GM19238 (cell line): ENCODE measurements around the gene SOCS1.
A peak's percentile ranks its signal among the peaks of the same experiment; 100 is the strongest.

Experiments
- DNase-seq: peaks from one replicate; pipeline ENCODE4 v3.0.0; 2011; ENCODE audit warnings: low spot score; ENCODE audit not compliant: insufficient read length

SOCS1 gene

DNA sequence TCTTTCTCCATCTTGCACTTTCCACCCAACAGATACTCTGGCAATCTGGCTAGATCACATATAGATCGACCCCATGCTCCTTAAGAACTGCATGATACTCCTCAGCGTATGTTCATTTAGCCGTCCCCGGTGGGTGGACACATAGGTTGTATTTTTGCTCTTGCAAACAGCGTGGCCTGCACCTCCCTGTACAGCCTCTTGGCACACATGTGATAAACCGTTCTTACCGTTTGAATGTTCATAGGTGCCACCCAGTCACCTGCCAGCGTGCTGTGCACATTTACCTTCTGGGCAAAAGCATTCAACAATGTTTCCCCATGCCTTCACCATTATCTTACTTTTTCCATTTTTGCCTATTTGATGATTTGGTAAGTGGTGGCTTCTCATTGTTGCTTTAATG, 6.9 kb upstream of the SOCS1 start:
- DNase-seq = no peak

DNA sequence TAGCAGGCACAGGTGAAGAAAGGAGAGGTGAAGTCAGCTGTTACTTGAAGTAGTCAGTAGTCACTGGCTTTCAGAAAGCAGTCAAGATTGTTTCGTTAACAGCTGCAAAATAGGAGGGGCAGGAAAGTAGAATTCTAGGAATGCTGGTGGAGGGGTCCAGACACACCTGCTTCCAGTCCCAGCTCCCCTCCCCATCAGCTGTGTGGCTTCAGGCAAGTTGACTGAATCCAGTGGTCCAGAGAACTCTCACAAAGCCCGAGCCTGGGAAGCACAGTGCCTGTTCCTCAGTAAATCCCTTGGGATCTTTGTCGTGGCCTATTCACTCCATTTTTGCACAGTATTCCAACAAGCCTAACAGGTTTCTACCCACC, 4.6 kb upstream of the SOCS1 start:
- DNase-seq = no peak

DNA sequence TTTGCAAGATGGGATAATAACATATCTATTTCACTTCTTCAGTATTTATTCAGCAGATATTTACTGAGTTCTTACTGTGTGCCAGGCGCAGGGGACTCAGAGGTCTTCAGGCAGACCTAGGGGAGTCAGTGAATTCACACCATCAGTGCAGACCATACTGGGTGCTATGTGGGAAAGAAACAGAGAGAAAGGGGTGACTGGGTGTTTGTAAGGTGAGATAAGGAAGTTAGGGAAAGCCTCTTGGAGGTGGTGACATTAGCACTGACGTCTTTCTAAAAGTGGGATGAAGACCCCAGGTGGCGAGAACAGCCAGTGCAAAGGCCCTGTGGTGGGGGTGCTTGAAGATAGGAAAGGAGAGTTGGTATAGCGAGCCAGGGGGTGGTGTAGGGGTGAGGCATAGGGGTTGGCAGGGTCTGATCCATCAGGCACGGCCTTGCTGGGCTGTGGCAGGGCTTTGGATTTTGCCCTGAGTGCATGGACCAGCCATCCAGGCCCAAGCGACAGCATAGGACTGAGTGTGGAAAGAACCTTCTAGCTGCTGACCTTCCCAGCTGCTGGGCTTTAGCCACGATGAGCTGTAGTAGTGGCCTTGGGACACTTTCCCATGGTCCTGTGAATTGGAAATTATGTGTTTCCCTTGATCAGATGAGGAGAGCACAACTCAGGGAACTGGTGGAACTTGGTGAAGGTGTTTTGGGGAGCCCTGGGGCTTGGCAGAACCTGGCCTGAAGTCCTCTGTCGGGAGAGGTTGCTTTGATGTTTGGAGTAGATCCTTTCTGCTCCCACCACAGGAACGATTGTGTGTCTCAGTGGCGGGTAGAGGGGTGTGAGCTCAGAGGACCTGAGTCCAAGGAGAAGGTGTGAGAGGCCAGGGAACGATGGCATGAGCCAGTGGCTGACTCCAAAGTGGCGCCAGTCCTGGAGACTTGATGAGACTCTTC, 3.9 kb upstream of the SOCS1 start:
- no peak for DNase-seq

DNA sequence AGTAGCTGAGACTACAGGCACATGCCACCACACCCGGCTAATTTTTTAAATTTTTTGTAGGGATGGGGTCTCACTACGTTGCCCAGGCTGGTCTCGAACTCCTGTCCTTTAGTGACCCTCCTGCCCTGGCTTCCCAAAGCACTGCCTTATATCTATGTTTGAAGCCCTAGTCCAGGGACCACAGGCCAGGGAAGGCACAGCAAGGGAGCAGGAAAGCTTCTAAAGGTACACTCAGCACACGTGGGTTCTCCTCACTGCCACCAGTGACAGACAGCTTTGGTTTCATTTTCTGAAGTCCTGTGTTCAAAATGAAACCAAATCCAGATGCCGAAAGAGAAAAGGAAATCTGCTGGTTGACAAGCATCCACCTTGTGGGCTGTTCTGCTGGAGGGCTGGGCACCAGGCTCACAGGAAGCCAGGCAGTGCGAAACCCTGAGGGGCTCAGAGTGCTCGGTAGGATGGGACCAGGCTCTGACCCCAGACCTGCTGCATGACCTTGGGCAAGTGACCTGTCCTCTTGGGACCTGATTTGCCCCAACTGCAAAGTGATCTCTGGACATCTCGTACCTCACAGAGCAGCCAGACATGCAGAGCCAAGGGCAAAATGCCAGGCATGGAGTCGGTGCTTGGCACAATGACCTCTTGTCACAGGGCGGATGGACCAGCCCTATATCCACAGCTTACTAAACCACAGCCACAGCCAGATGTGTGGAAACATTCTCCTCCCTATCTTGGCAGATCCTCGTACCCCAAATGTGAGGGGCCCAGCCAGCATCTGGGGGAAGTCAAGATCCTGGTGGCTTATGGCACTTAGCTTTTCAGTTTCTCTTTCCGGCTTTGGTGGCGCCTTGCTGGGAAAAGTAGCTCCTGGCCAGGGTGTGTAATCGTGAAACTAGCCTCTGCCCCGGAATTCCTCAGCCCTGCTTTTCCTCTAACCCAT, 2.8 kb upstream of the SOCS1 start:
- DNase-seq = peak; percentile 71

DNA sequence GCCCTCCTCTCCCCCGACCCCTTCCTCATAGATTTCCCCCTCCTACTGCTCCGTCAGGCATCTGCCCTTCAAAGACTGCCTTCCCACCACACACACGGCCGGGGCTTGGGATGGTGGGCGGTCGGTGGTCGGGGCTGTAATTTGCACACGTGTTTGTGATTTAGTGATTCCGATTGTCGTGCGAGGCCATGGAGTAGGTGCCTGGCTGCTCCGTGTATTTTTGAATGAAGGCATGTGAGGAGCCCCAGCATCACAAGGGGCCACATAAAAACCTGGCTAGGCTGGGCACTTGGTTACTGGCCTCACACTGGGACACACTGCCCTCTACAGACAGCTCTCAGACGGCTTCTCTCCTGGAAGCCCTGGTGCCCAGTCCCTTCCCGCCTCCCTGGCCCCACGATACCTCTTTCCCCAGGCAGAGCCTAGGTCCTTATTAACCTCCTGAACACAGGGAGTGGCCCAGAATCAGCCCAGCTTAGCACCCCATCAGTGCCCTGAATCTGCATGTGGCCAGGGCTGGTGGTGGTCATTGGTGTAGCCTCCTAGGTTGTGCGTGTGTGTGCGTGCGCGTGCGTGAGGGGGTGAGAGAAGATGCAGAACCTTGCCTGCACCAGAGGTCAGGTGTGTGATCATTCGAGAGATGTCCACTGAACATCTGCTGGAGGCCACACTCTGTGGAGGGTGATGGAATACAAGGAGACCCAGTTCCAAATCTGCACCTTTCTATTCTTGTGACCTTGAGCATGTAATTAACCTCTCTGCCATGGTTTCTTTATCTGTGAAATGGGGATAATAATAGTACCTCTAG, 1.3 kb upstream of the SOCS1 start:
- DNase-seq = no peak

DNA sequence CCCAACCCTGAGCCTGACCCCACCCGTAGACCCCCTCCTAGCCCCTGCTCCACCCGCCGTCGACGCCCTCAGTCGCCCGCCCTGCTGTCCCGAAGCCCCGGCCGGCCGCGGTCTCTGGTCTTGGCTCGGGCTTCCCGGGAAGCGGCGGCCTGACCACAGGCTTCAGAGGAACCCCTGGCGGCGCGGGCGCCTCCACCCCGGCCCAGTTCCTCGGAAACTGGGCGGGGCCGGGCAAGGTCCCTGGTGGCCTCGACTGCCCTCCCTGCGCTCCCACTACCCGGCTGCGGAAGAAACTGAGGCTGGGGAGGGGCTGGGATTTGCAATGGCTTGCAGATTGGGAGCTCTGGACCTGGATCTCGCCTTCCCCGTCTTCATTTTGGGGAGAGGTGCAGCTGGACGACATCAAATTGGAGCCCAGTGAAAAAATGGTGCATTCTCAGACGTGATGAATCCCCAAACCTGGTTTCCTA, 692 bp upstream of the SOCS1 start:
- no peak for DNase-seq

DNA sequence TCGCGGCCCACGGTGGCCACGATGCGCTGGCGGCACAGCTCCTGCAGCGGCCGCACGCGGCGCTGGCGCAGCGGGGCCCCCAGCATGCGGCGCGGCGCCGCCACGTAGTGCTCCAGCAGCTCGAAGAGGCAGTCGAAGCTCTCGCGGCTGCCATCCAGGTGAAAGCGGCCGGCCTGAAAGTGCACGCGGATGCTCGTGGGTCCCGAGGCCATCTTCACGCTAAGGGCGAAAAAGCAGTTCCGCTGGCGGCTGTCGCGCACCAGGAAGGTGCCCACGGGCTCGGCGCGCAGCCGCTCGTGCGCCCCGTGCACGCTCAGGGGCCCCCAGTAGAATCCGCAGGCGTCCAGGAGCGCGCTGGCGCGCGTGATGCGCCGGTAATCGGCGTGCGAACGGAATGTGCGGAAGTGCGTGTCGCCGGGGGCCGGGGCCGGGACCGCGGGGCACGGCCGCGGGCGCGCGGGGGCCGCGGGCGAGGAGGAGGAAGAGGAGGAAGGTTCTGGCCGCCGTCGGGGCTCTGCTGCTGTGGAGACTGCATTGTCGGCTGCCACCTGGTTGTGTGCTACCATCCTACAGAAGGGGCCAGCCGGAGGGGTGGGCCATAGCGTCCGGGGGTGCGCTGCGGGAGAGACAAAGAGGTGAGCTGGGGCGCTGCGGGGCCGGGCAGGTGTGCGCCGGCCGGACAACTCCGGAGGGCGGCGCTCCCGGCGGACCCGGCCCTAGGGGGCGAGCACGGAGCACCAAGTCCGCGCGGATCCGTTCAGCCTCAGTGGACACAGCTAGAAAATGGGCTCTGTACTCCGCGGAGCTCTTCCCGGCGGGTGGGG, 879 bp downstream of the SOCS1 start:
- peak; percentile 61 for DNase-seq

DNA sequence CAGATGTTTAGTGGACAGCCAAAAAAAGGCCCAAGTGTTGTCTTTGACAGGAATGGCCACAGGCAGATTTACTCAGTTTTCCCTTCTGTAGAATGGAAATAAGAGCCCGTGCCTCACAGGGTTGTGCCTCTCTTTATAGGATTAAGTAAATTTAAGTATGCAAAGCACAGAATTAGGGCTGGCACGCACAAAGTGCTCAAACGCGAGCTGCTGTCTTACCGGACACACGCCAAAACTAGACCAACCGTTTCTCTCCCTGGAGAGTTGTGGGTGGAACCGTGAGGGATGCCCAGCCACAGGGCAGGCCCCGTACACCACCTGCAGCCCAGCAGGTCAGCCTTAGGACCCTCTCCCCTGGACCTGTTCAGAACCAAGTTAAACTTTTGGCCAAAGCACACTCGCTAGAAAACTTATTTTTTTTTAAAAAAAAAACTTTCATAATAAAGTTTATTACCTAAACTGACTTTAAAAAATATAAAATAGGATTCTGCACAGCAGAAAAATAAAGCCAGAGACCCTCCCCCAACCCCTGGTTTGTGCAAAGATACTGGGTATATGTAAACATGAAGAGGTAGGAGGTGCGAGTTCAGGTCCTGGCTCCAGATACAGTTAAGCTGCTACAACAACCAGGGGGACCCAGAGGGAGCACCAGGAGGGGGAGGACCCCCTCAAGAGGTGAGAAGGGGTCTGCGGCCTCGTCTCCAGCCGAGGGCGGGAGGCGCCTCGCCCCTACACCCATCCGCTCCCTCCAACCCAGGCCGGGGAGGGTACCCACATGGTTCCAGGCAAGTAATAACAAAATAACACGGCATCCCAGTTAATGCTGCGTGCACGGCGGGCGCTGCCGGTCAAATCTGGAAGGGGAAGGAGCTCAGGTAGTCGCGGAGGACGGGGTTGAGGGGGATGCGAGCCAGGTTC, 1.8 kb downstream of the SOCS1 start:
- DNase-seq = no peak

DNA sequence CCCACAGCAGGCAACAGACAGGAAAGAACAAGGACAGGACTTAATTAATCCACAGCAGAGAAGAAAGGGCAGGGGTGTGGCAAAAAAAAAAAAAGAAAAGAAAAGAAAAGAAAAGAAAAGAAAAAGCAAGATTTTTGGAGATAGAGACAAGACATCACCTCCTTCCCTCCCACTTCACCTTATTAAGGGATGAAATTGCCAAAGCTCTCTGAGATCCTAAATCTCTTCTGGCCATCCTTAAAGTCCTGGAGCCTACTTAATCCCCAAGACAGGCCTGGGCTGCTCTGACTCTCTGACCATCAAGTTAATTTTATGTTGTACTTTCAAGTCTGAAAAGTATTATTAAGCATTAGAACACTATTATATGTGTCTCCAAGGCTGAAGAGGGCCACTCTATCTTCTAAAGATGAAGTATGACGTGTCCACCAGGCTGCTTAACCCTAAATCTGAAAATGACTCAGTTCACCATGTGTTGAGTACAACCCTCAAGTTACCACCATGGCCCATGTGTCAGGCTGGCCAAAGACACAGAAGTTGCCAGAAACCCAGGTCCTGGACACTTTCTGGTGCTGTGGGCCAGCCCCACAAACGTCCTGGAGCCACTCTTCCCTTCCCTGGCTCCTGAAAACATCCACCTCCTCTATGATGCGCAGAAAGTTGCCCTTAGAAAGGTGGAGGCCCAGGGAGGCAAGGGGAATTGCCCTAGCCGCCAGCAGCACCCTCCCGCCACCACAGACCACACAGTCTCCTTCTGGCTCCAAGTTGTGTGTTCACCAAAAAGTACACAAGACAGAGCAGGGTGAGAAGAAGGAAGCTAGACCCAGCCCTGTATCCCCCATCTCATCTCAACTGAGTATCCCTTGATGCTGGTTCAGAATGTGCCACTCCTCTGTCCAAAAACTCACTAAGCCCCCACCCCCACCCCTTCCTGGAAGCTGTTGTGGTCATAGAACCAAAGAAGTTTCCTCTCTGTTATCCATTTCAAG, 2.7 kb downstream of the SOCS1 start:
- no peak for DNase-seq

DNA sequence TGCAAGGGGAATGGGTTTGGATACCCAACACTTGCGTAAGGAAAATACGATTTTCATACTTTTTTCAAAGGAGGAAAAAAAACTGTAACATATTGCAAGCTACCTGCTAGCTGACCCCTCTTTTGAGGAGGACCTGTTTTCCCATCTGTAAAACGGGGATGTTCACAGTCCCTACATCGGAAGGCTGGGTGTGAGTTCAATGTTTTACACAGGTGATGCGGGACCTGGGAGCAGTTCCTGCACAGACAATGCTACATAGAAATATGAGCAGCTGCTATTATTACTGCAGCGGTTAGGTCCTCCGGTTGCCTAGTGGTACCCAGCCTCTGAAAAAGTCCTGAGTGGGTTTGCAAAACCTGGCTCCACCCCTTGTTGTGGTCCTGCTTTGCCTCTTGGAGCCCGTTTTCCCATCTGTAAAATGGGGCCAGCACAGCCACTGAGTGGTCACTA, 3.5 kb downstream of the SOCS1 start:
- DNase-seq = no peak

DNA sequence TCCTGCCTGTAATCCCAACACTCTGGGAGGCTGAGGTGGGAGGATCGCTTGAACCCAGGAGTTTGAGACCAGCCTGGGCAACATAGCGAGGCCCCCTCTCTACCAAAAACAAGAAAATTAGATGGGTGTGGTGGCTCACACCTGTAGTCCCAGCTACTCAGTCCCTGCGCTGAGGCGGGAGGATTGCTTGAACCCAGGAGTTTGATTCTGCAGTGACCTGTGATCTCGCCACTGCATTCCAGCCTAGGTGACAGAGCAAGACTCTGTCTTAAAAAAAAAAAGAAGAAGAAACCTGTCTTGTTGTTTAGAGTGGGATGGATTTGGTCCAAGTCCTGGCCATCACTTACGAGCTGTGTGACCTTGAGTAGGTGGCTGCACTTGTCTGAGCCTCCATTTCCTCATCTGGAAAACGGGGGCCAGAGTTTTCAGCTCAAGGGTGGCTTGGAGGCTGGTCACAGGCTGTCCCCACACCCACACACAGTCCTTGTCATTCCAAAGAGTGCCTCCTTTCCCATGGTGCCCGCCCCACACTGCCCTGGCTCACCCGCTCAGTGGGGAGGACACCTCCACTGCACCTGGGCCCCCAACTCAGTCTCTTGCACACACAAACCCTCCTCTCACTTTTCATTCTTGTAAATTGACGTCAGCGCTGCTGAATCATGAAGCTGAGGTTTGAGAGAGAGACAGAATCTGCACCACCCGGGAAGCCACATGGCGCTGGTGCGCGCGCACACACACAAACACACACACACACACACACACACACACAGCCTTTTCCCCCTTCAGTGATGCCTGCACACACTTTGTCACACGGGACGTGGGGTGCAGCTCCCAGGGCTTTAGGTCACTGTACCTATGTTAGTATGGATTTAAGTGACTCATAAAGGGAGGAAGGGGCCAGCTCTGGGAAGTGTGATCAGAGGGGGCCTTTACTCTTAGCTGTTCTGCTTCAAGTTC, 4.2 kb downstream of the SOCS1 start:
- no peak for DNase-seq

DNA sequence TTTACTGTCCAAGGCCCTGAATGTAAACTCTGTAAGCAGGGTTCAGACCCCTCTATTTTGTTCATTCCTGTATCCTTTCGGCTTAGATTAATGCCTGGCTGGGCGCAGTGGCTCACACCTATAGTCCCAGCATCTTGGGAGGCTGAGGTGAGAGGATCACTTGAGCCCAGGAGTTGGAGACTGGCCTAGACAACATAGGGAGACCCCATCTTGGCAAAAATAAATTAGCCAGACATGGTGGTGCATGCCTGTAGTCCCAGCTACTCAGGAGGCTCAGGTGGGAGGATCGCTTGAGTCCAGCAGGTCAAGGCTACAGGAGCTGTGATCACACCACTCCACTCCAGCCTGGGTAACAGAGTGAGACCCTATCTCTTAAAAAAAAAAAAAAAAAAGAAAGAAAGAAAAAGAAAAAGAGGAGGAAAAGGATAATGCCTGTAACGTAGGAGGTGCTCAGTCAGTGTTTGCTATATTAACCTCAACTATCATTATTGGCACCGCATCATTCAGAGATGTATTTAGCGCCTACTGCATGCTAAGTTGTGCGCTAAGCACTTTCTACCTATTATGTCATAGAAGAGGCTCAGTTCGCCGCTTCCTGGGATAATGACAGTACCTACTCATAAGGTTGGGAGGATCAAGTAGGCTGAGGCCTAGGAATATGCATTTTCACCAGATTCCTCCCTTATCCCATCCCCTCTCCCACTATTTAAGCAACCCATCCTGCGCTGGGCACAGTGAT, 5.0 kb downstream of the SOCS1 start:
- DNase-seq = no peak

DNA sequence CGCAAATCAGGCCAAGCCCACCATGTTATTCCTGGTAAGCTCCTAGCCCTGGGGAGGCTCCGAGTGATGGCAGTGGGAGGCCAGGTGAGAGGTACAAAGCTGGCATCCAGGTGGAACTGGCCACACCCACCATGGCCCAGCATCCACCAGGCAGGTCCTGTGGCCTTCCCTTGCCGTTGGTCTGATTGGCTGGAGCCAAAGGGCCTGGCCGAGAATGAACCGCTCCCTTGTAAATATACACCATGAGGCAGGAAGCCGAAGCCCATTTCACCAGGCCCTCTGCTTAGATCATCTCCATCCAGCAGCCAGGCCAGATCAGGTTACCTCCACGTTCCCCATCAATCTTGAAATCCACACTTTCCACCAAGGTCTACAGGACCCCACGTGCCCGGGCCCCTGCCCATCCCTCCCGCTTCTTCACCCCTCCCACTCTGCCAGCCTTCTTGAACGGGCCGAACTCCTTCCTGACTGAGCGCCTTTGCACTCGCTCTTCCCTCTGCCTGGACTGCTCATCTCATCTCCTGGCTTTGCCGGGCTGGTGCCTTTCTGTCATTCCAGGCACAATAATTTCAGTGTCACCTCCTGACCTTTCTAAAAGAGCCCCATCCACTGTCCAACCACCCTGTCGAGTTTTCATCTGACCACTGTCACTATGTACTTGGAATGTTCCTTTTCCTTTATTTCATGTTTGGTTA, 5.8 kb downstream of the SOCS1 start:
- no peak for DNase-seq

DNA sequence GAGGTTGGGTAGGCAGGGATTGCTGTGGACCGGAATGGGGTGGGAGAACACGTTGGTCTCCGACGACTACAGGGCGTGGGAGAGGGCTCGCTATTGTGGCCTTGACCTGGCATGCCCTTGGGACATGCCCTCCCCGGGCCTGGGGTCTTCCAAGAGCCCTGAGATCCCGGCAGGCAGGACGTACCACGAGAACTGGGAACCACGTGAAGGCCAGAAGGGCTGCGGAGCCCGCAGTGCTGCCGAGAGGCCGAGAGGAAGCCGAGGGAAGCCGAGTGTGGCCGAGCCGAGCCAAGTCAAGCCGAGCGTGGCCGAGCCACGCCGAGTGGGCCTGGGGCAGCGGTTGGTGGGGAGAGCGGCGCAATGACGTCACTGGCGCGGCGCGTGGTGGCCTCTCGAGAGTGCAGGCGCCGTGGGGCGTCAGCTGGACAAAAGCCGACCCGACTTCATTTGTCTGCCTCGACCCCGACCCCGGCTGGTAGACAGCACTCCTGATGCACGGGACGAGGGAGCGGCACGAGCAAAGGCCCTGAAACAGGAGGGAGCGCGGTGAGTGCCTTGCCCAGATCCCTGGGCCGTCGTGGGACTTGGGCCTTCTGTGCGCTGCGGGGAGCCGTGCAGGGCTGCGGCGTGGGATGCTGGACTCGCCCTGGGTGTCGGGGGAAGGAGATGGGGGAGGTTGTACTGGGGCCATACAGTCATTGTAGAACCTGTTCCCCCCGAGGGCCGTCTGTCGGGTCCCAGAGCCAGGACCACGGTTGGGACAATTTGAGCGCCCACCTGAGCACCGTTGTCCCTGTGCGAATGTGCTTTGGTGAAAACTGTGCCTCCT, 6.6 kb downstream of the SOCS1 start:
- no peak for DNase-seq

DNA sequence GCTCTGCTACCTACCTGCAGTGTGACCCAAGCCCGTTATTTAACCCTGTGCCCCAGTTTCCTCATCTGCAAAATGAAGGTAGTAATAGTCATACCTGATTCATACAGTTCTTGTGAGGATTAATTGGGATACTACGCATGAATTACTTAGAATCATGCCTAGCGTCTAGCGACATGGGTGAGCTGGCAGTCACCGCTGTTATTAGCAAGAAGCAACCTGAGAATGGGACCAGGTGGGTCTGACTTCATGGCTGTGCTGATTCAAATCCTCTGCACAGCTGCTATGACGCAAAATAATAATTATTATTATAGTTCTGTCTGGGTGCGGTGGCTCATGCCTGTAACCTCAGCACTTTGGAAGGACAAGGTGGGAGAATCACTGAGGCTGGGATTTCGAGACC, 7.9 kb downstream of the SOCS1 start:
- no peak for DNase-seq
